Esophagus squamous epithelium (tissue), 4 donors: ENCODE data around the gene TMEM116.

ENCODE experiments used
- CTCF ChIP-seq, 6 experiments: fragments of 450-650 bp in 4 of 6; fragments of 200-600 bp in 2 of 6; sonication (generic) in 2 of 6; IDR thresholded peaks; one replicate each; pipeline ENCODE4 v1.5.1; 2016 to 2019; ENCODE audit warnings: antibody characterized with exemption in 6 of 6, mild to moderate bottlenecking in 4 of 6, moderate library complexity in 4 of 6
- POLR2A ChIP-seq, 4 donors: fragments of 450-650 bp; IDR thresholded peaks; one replicate each; pipeline ENCODE4 v1.6.1; 2017; ENCODE audit warnings: antibody characterized with exemption in 4 of 4, mild to moderate bottlenecking in 4 of 4, moderate library complexity in 3 of 4

DNA sequence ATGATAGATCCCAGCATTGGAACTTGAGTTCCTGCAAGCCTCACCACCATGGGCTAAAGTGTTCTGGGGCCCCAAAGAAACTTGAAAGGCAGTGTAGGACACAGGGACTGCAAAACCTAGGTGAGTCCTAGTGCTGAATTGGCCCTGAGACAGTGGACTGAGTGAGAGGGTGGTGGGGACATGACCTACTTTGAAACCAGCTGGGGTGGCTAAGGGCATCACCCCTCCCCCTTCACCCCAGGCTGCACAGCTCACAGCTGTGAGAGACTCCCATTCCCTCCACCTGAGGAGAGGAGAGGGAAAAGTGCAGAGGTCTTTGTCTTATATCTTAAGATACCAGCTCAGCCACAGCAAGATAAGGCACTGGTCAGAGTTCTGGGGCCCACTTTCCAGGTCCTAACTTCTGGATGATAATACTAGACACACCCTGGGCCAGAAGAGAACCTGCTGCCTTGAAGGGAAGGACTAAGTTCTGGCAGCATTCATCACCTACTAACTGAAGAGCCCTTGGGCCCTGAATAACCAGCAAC is 108.5 kb downstream of the TMEM116 start:
- TF ChIP-seq CTCF (IDR thresholded peaks at IDR 0.05) (no peak), POLR2A (IDR thresholded peaks at IDR 0.05) (no peak)
